RPMI8226 (cell line): ENCODE measurements around the gene APOL1.
A peak's percentile ranks its signal among the peaks of the same experiment; 100 is the strongest.
"Not testable (repeated sequence)": the region's sequence is repeated elsewhere in the genome, so short reads cannot be mapped to it uniquely, and the experiment has no call there.

Experiments used
- DNase-seq: peaks from one replicate; pipeline ENCODE4 v3.0.0-alpha.2; 2015

APOL1 gene

DNA sequence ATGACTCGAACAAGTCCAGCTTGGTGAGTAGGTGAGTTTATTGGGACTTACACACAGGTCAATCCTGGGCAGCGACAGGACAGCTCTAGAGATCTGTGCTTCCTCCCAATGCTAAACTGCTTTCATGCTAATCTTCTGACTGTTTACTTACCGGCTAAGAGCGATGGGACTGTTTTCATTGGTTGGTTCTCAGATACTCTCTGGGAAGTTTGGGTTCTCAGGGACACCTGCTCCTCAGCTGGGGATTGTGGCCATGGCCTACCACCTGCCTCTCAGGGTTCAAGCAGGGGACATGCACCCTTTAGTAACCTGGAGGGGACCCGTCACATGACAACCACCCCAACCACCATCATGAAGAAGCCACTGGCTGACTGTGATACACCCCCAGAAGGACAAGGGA lies 26.7 kb upstream of the APOL1 start:
- no peak for DNase-seq

DNA sequence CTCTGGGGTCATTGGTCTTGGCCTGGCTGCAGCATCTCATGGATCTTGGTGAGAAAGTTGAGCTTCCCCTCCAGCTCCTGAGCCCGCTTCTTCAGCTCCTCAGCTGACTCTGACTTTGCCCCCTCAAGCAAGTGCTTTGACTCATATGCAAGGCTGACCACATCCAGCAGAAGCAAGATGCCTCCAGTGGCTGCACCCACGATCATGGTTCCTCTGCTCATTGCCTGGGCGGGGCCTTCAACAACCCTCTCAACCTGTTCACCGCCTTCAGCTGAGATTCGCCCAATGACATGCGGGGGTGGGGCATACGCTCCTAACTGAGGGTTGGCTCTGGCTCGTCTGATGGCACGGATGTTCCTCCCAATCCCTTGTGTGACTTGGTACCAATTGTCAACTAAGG lies 25.5 kb upstream of the APOL1 start:
- no peak for DNase-seq

DNA sequence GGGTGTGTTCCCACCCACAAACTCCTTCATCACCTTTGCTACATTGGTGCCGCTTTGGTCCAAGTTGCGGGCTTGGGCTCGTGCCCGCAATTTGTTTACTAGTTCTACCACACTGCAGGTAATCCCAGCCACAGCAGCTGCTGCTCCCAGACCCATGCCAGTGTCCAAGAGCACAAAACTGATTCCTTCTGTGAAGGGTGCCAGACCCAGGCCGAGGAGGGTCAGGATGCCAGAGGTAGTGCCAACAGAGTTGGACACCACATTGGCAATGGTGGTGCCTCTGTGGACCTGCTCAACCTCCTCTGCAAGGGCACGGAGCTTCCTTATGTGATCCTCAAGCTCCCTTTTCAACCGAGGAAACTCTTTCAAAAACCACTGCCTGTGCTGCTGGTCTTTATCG lies 25.1 kb upstream of the APOL1 start:
- no peak for DNase-seq

DNA sequence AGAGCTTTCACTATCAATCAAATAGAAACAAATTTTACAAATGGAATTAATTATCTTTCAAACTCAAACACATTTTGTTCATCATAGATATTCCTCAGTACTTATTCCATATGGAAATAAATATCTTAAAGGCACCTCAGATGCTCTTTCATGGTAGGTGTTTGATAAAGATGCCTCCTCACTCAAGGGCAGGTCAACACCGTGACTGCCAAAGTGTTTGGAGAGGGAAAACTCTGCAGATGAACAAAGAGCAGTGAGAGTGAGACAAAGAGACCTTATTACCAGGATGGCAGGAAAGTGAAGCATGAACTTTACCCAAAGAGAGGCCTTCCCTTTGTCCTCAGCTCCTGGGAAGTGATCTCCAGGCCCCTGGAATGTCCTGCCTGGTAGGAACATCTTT lies 24.6 kb upstream of the APOL1 start:
- DNase-seq = not testable (repeated sequence)

DNA sequence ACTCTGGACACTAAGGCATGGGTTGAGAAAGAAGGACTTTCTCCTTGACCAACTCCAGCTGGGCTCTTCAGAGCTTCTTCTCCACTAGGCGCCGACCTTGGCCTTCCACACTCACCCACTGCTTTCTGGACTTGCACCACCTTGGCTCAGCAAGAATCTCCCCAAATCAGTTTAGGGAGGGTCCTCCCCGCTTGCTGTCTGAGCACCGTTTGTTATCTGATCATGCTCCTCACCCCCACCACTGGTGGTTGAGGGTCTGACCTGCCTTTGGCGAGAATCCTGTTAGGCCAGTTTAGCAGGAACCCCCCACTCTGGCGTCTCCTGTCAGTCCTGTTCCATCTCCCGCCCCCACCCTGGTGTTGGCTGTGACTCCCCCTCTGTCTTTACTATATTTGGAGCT lies 24.0 kb upstream of the APOL1 start:
- no peak for DNase-seq

DNA sequence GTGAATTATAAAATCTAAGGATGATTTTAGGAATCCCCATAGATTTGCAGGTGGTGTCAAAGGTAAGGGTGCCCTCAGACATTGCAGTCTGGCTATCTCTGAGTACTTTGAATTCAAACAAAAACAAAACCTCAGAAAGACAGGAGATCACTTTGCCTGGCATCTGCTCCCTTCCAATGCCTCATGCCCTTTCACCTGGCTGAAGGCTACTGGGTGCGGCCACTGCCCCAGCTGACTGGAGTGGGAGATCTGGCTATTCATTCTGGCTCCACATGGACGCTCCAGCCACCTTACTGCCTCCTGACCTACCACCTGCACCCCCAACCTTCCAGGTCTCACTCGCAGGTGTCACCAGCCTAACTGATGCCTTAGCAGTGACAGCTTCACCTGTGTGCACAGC lies 23.3 kb upstream of the APOL1 start:
- not testable (repeated sequence) for DNase-seq

DNA sequence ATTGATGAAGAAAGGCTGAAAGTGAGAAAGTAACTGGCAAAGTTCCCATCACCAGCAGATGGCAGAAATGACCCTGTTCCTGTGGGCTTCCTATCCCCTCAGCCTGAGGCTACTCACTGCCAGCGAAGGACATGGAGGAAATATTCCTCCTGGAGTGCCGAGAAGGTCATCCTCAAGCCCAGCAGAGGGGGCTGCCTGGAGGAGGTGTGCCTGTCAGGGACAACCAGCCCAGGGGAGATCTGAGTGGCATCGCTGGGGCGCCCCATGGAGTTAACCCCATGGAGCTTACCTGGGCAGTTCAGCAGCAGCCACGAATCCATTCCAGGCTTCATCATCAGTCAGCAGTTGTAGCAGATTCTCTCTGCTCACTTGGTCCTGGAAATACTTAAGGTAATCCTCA lies 21.9 kb upstream of the APOL1 start:
- DNase-seq = not testable (repeated sequence)

DNA sequence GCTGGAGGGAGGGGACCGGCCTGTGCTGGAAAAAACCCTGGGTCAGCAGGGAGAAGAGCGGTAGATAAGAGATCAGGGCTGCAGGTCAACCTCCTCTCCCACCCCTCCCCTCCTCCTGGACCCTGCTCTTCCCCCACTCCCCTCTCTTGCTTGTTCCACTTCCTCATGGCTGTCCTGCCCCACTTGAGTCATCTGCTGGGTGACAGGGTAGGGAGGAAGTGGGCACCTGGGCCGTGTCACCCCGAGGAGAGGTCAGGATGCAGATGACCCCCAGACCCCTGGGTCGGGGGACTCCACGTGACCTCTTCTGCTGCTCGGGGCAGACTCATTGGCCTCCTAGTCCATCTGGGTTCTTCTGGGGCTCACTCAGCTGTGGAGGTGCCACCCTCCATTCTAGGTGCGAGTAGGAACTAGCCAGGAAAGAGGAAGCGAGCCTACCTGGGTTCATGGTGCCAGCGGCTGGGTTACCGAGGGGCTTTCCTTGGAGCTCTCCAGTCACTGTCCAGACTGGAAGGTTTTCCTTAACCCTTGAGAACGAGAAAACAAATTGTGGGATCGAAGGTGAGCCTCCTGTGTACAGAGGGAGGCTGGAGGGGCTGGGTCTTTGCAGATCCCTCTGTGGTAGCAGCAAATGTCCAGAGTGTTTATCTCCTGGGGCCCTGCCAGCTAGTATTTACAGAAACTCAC lies 20.1 kb upstream of the APOL1 start:
- DNase-seq = no peak

DNA sequence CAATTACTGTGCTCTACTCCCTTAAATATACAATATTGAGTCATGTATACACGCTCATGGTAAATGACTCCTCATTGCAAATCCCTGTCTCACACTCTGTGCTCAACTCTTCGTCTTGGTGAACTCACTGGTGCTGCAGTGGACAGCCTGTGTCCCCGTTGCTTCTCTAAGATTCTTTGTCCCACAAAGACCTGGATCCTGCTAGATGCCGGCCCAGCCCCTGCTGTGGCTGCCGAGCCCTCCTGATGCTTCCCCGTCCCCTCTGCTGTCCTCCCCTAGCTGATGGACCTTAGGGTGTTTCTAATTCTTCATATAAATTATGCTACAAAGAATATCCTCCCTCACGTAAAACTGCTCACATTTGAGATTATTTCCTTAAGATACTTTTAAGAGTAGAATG lies 19.1 kb upstream of the APOL1 start:
- DNase-seq = no peak

DNA sequence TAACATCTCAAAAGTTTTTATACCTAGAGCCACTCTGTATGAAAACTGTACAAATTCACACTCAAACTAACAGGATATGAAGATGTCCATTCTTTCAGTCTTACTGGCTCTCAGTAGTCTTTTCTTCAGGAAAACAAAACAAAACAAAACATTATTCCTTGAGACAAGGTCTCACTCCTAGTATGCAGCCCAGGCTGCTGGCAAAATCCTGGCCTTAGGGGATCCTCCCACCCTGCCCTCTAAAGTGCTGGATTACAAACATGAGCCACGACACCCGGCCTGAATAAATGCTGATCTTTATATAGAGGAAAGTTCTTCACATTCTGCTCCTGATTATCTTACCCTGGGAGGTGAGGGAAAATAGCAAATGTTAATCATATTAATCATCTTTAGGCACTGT lies 18.7 kb upstream of the APOL1 start:
- DNase-seq = no peak

DNA sequence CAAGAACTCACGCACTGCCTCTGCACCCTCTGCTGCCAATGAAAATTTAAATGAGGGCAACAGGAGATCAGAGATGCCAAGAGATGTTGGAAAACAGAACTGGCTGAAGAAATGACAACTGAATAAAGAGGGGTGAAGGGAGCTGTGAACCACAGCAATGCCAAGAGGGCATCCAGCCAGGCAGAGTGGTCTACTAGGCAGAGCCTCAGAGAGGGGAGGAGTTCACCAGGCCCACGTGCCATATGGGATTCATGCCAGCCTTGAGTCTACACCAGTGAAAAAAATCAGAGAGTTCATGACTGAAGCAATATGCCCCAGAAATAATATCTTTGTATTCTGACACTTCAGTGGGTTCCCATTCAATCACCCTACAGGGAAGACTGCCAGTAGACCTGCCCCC lies 18.0 kb upstream of the APOL1 start:
- peak; percentile 29 for DNase-seq

DNA sequence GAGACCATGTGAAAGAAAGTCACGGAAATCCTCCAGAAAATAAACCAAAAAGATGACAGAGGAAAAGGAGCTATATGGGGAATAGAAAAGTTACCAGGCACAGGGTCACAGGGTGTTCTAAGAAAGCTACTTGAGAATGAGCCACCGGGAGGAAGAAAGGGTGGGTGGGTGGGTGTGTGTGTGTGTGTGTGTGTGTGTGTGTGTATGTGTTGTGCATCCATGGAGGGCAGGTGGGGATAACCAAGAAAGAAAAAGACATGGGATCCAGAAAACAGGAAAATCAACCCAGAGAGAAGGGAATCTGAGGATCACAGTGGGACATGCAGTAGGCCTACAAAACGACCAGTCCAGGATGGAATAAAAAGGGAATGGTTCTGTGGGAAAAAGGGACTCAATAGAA lies 17.3 kb upstream of the APOL1 start:
- no peak for DNase-seq

DNA sequence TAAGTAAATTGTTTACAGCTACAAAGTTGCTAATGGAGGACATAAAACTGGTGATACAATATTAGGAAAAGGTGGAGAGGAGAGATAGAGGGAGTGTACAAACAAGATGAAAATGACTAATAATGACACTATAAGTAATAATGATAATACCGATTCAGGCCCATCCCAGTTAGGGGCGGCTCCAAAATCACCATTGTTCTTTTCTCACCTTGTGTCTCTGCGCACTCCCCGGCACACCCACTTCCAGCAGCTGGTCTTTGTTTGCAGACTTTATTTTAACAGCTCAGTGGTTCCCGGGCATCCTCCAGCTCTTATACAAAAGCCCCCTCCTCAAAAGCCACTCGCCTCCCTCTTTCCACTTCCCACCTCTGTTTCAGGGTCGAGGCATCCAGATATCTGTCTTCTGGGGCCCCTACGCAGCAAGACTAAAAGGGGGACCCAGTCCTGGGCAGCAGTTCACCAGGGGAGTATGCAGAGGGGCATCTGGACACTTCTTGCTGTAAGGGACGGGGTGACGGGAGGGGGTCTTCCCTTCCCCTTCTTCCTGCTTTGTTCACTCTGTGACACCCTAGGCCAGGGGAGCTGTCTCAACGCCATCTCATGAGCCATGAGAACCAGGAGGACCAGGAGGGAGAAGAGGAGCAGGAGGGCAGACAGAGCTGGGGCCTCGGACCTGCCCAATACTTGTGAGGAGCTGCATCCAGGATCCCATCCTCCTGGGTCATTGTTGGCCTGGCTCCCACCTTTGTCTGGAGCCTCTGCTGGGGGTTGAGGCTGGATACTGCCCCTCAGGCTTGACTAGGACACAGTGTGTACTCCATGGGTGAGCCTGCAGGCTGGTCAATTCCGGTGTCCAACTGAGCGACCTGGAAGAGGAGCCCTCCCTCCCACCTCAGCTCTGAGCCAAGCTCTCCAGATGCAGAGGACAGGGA lies 16.3 kb upstream of the APOL1 start:
- DNase-seq = no peak

DNA sequence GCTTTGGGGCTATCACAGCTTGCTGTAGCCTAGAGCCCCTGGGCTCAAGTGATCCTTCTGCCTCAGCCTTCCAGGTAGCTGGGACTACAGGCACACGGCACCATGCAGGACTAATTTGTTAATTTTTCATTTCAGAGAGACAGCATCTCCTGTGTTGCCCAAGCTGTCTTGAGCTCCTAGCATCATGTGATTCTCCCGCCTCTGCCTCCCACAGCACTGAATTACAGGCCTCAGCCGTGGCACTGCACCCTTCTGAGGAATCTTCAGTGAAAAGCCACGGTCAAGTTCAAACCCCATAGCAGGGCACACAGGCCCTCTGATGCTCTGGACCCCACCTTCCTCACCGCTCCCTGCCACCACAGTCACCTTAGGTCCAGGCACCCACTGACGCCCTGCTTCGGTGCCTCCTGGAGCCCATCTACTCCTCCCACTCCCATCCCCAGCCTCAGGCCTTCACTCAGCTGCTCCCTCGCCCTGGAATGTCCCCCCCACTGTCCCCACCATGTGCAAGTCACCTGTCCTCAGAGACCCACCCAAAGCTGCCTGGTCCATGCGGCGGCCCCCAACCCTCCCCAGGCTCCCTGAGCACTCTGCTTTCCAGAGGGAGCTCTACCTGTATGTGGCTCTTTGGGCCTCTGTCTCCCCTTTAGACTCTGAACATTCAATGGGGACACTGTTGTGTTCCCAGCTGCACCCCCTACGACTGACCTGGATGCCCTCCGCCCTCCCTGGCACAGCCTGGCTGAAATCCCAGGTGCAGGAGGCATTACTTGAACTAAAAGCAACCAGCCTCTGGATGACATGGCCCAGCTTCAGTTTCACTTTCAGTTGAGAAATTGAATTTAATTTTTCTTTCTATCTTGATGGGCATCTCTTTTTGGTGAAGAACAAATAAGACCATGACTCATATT lies 15.2 kb upstream of the APOL1 start:
- peak; percentile 81 for DNase-seq

DNA sequence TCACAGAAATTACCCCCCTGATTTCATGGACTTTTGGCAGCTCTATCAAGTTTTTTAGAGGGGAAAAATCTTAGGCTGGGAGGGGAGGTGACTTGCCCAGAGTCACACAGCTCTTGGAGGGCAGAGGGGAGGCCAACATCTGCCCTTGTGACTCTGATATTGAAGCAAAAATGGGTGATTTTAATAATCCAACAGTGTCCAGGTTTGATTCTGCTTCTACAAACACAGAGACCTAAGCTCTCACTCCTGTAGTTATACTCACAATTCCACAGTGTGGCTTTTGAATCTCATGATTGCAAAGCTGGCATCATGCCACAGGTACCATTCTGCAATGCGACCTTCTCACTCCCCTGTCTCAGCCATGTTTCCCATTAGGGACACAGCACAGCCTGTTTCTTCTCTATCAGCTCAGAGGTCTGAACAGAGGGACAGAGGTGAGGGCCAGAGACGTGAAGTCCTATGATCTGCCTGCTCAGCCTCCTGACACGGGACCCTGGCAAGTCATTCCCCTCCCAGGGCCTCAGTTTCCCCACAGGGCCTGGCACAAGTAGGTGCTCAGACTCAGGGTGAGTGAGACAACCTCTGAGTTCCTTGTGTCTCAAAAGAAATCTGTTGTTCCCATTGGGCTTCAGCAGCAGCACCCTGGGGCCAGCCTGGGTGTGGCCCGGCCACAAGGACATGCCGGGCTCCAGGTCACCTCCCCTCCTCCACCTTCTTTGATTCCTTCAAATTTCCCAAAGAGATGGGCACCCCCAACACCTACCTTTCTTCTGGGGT lies 14.4 kb upstream of the APOL1 start:
- peak; percentile 64 for DNase-seq

DNA sequence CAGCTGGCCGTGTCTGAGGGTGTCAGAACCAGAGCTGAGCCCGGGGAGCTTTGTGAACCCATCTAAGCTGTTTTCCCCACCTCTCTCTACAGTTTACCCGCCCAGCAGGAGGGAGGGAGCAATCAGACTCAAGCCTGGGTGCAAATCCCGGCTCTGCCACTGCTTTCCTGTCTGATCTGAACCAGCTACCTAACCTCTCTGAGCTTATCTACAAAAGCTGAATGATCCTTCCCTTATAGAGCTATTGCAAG lies 13.9 kb upstream of the APOL1 start:
- peak; percentile 18 for DNase-seq

DNA sequence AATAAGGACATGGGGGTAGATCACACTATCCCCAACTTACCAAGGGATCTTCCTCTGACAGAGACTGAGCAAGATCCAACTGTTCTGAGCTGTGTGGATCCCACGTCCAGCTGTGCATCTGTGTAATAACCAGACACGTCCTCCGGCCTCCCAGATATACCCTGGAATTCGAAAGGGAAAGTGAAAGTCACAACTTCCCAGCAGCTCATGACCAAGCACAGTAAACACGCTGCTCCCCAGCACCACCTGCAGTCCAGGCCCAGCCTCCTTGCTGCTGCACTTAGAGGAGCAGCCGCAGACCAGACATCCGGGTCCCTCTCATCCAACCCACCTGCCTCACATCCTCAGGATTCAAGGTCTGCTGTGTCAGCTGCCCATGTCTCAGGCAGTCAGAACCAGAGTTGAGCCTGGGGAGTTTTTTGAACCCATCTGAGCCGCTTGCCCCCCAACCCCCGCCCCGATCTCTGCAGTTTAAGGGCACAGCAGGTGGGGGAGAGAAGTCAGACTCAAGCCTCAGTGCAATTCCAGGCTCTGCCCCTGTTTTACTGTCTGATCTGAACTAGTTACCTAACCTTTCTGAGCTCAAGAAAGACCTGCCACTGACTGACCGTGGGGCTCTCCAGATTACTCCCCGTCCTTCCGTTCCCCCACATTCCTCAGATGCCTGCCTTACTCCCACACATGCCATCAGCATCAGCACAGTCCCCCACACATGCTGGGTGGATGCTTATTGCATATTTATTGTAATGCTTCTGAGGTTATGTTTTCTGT lies 13.3 kb upstream of the APOL1 start, which contains the start of gene APOL2:
TSS of gene APOL2 (minus strand) at position 127 of the 771 bp plus-strand sequence. CDS start 6,365 bp downstream, outside the sequence.
- DNase-seq = peak; percentile 96

DNA sequence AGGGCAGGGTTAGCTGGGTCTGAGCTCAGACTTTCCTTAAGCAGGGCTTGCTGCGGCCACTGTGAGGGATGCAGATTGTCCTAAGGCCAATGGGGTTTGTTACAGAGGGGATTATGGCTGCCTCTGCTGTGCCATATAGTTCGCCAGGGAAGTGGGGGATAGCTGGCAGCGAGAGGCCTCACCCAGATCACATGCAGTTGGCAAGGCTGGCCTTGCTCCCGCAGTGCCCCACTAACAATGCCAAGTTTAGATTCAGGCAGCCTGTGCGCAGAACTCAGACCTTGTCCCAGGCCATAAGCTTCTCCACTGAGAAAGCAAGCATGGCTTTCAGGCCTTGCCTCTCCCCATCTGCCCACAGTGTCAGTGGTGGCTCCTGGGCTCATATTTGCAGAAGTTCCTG lies 8.9 kb upstream of the APOL1 start:
- no peak for DNase-seq

DNA sequence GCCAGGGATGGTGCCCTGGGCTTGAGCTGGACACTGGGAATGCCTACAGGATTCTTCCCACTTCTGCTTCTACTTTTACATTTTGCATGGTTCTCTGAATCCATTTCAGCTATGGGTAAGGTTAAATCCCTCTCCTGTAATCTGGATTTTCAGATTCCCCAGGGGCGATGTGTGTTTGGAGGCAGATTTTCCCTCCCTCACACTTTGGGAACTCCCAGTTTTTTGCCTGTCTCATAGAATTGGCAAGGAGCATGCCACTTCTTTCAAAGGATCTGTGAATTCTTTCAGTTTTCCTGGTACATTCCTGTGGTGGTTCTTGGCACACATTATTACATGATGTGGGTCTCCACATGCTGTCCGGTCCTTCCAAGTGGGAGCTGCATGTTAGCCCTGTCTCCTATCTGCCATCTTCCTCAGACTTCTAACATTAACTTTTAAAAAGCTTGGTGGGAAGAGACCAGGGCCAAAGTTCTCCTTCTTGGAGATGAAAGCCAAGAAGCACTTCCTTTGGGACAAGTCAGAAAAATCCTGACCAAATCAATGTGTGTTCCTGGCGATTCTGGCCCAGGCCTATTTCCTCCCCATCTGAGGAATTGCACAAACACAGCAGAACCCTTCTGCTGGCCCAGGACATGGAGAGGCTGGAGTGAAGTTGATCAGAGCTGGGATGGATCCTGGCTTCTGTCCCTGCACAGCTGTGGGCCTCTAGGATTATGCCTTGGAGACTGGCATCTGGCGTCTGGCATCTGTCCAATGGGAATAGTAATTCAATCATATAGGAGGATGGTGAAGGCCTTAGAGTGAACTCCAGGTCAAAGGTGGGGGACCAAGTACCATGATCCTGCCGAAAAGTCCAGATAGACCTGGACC lies 8.2 kb upstream of the APOL1 start:
- DNase-seq = no peak

DNA sequence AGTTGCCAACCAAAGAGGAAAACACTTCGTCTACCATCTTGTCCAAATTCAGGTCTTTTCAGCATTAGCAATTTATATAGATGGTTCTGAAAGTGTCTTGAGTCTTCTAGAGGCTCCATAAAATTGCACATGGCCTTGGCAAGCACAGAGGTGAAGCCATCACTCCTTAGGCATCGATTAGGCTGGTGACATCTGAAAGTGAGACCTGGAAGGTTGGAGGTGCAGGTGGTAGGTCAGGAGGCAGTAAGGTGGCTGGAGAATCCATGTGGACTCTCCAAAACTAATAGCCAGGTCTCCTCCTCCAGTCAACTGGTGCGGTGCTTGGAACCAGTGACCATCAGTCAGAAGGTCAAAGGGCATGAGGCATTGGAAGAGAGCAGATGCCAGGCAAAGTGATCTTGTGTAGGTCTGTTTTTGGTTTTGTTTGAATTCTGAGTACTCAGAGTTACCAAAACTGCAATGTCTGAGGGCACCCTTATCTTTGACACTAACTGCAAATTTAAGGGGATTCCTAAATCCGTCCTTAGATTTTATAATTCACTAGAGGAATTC lies 7.1 kb upstream of the APOL1 start:
- DNase-seq = no peak

DNA sequence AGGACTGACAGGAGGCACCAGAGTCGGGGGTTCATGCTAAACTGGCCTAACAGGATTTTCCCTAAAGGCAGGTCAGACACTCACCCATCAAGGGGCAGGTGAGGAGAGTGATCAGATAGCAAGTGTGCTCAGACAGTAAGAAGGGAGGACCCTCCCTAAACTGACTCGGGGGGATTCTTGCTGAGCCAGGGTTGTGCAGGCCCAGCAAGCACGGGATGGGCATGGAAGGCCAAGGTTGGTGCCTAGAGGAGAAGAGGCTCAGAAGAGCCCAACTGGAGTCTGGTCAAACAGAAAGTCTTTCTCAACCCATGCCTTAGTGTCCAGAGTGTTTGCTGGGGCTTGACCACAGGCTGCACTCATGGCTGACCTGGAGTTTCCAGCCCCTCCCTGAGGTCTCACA lies 6.2 kb upstream of the APOL1 start:
- DNase-seq = no peak
